ENCODE measurements around the gene TBC1D9. TPM values are rescaled to one million over a fixed set of nuclear protein-coding genes. Genes with fewer than 3 reads are reported as not detected.

Gene TBC1D9
- 40.3 and 49.0 TPM in 2 replicates for polyA plus RNA-seq

DNA sequence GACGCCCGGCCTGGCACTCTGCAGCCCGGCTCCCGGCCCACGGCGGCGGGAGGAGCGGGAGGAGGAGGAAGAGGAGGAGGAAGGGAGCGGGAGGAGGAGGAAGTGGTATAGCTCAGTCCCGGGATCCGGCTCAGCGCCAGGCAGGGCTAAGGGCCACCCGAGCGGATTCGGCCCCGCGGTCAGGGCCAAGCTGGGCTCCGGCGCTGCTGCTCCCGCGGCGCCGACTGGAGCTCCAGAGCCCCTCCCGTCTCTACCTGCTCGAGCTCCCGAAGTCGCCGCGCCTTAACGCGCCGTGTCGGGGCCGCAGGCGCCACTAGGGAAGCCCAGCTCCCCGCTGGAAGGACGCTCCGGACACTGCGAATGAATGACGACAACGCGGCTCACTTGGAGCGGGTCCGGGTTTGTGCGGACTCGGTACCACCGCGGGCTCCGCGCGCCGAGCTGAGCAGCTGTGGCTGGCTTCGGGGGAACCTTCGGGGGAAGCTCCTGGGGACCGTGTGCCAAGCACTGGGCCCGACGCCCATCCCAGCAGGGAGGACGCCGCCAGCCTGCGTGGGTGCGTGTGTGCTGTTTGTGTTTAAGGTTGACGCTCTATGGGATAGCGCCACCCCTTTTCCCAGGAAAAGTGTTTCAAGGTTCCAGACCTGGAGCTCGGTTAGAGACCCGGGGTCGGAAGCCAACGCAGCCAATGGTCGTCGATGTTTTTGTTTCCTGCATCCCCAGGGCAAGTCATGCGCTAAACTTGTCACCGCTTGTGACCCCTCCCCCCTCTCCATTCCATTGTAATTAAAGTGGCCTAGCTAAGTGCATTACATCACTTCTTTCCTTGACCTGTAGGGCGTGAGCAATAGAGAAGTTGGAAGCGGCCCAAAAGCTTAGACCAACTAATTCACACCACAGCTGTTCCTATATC lies at the start of gene TBC1D9:
TSS of gene TBC1D9 (minus strand) at position 67 of the 913 bp plus-strand sequence. CDS start 340 bp downstream, outside the sequence.

Other genes with a start within 250 kb of the TBC1D9 start
- 24.2 and 25.7 TPM in 2 replicates for gene ELMOD2, start 232.2 kb downstream of the TBC1D9 start, polyA plus RNA-seq
- not detected in 2 replicates for gene UCP1, start 187.4 kb downstream of the TBC1D9 start, polyA plus RNA-seq

Data from Purkinje cell (primary cell).